ENCODE data around the gene DCAF17. TPM values are rescaled to one million over a fixed set of nuclear protein-coding genes. Genes with fewer than 3 reads are reported as not detected.

DCAF17 gene
- polyA plus RNA-seq, 1 donor from 2014 or later, result 20.3 TPM

GRCh38 chr2:171479154-171479814 lies 45.3 kb downstream of the DCAF17 start:
- H3K9me3 ChIP-seq (ENCODE audit: low read length), result no peaks in the 10 kb centered on the region
- no peaks in the 10 kb centered on the region for H3K9me2 ChIP-seq (ENCODE audit: insufficient read depth, low read length)
- no peak overlapping the region for H3K27ac ChIP-seq (ENCODE audit: low read length)
- no peak overlapping the region for H3K4me3 ChIP-seq (ENCODE audit: low read length)
- no peaks in the 10 kb centered on the region for H3K27me3 ChIP-seq (ENCODE audit: insufficient read depth, low read depth, low read length)
- no peaks in the 10 kb centered on the region for H3K36me3 ChIP-seq (ENCODE audit: insufficient read depth, low read length)
- no peaks in the 10 kb centered on the region for H3K79me2 ChIP-seq (replicated peaks; ENCODE audit: insufficient read depth, low read length)
- H3K9ac ChIP-seq (ENCODE audit: low read length), result no peak overlapping the region
- no peaks in the 10 kb centered on the region for H3F3A ChIP-seq (ENCODE audit: insufficient read depth, low read length, poor library complexity, severe bottlenecking)
- no peak for TF ChIP-seq SMC3 (conservative IDR thresholded peaks at IDR 0.05; ENCODE audit: poor library complexity)
- H4K20me1 ChIP-seq (ENCODE audit: insufficient read depth), result no peaks in the 10 kb centered on the region
- no peak overlapping the region for H2AFZ ChIP-seq (ENCODE audit: low read depth, low read length)
- no peak overlapping the region for H3K4me2 ChIP-seq (ENCODE audit: low read length)

DNA sequence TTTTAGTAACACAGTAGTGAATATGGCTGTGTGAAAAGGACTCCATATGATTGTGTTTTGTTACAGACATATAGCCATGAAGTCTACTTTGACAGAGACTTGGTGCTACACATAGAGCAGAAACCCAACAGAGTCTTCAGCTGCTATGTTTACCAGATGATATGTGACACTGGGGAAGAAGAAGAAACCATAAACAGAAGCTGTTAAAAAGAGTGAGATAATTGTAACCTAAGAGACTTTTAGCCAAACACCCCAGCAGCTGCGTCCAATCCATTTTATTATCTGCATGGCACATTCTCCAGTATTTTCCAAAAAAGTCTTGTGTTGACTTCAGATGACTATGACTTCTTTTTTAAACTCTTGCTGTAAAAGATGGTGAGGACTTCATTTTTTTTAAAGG lies 46.9 kb downstream of the DCAF17 start:
- TF ChIP-seq EP300 (conservative IDR thresholded peaks at IDR 0.05; ENCODE audit: poor library complexity, severe bottlenecking), result no peak
- TF ChIP-seq POLR2AphosphoS5 (IDR thresholded peaks at IDR 0.05), result no peak
- TF ChIP-seq TAF1 (IDR thresholded peaks at IDR 0.05; ENCODE audit: low read depth), result no peak
- TF ChIP-seq CTCF (IDR thresholded peaks at IDR 0.05; ENCODE audit: poor library complexity, severe bottlenecking), result no peak
- no peak for TF ChIP-seq RAD21 (conservative IDR thresholded peaks at IDR 0.05)
- TF ChIP-seq EZH2 (IDR thresholded peaks at IDR 0.05; ENCODE audit: borderline replicate concordance, insufficient read depth, low read length, poor library complexity, severe bottlenecking), result no peak
- no peak for TF ChIP-seq SMC3 (conservative IDR thresholded peaks at IDR 0.05; ENCODE audit: poor library complexity)
- no peak for TF ChIP-seq MXI1 (conservative IDR thresholded peaks at IDR 0.05; ENCODE audit: poor library complexity, severe bottlenecking)
- TF ChIP-seq, protein P1, sequence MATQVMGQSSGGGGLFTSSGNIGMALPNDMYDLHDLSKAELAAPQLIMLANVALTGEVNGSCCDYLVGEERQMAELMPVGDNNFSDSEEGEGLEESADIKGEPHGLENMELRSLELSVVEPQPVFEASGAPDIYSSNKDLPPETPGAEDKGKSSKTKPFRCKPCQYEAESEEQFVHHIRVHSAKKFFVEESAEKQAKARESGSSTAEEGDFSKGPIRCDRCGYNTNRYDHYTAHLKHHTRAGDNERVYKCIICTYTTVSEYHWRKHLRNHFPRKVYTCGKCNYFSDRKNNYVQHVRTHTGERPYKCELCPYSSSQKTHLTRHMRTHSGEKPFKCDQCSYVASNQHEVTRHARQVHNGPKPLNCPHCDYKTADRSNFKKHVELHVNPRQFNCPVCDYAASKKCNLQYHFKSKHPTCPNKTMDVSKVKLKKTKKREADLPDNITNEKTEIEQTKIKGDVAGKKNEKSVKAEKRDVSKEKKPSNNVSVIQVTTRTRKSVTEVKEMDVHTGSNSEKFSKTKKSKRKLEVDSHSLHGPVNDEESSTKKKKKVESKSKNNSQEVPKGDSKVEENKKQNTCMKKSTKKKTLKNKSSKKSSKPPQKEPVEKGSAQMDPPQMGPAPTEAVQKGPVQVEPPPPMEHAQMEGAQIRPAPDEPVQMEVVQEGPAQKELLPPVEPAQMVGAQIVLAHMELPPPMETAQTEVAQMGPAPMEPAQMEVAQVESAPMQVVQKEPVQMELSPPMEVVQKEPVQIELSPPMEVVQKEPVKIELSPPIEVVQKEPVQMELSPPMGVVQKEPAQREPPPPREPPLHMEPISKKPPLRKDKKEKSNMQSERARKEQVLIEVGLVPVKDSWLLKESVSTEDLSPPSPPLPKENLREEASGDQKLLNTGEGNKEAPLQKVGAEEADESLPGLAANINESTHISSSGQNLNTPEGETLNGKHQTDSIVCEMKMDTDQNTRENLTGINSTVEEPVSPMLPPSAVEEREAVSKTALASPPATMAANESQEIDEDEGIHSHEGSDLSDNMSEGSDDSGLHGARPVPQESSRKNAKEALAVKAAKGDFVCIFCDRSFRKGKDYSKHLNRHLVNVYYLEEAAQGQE (IDR thresholded peaks at IDR 0.05; ENCODE audit: borderline replicate concordance), result no peak
- no peak overlapping the region for H3K4me3 ChIP-seq (ENCODE audit: low read length)
- no peak overlapping the region for H3K9ac ChIP-seq (ENCODE audit: low read length)
- H3K79me2 ChIP-seq (replicated peaks; ENCODE audit: insufficient read depth, low read length), result no peaks in the 10 kb centered on the region
- H3K27me3 ChIP-seq (ENCODE audit: insufficient read depth, low read depth, low read length), result no peaks in the 10 kb centered on the region
- H3K9me3 ChIP-seq (ENCODE audit: low read length), result no peaks in the 10 kb centered on the region
- H2AFZ ChIP-seq (ENCODE audit: low read depth, low read length), result no peak overlapping the region
- H3K4me2 ChIP-seq (ENCODE audit: low read length), result no peak overlapping the region
- no peaks in the 10 kb centered on the region for H3K9me2 ChIP-seq (ENCODE audit: insufficient read depth, low read length)
- H3K27ac ChIP-seq (ENCODE audit: low read length), result no peak overlapping the region
- H4K20me1 ChIP-seq (ENCODE audit: insufficient read depth), result no peaks in the 10 kb centered on the region
- no peaks in the 10 kb centered on the region for H3F3A ChIP-seq (ENCODE audit: insufficient read depth, low read length, poor library complexity, severe bottlenecking)
- no peaks in the 10 kb centered on the region for H3K36me3 ChIP-seq (ENCODE audit: insufficient read depth, low read length)
